Stimulated activated CD8-positive, alpha-beta memory T cell treated with anti-CD3 and anti-CD28 coated beads, Interleukin-2, amount 100 ng/mL, for 48 hours (primary cell): ENCODE measurements around the gene OVAAL.

ENCODE experiments used
- DNase-seq, 2 donors: peaks; one replicate each; pipeline ENCODE4 v3.0.0-alpha.2; 2020; ENCODE audit warnings: low read depth in 2 of 2

The OVAAL gene

GRCh38 chr1:180606155-180606554 is 47.4 kb downstream of the OVAAL start:
- DNase-seq, result no peak

GRCh38 chr1:180609643-180610555 is 51.1 kb downstream of the OVAAL start:
- no peak for DNase-seq

- DNase-seq, result no peak
Measured at GRCh38 chr1:180610556-180611015, 51.8 kb downstream of the OVAAL start.

- no peak for DNase-seq
Measured at GRCh38 chr1:180611016-180611930, 52.5 kb downstream of the OVAAL start.

- no peak for DNase-seq
Measured at GRCh38 chr1:180612632-180613031, 53.9 kb downstream of the OVAAL start.

GRCh38 chr1:180614730-180615129 is 56.0 kb downstream of the OVAAL start:
- no peak for DNase-seq

- DNase-seq, result no peak
Measured at GRCh38 chr1:180615493-180616290, 56.9 kb downstream of the OVAAL start.
